Endothelial cell (in vitro differentiated cells): ENCODE data around the gene RAB31. TPM values are rescaled to one million over a fixed set of nuclear protein-coding genes. Genes with fewer than 3 reads are reported as not detected.

Experiments used
- DNase-seq: peaks from one replicate; pipeline ENCODE4 v3.0.0; 2021; ENCODE audit warnings: low spot score
- H3K27ac Mint-ChIP-seq: one replicate; pipeline ENCODE4 v1.8.0; 2021; ENCODE audit warnings: mixed read lengths, inconsistent platforms; ENCODE audit not compliant: unreplicated experiment
- H3K27me3 Mint-ChIP-seq: one replicate; pipeline ENCODE4 v1.8.0; 2021; ENCODE audit warnings: mild to moderate bottlenecking, moderate library complexity, mixed read lengths, inconsistent platforms; ENCODE audit not compliant: unreplicated experiment
- H3K36me3 Mint-ChIP-seq: one replicate; pipeline ENCODE4 v1.8.0; 2021; ENCODE audit warnings: mild to moderate bottlenecking, low read depth, mixed read lengths, inconsistent platforms; ENCODE audit not compliant: unreplicated experiment
- H3K4me1 Mint-ChIP-seq: one replicate; pipeline ENCODE4 v1.8.0; 2021; ENCODE audit warnings: mild to moderate bottlenecking, mixed read lengths, inconsistent platforms; ENCODE audit not compliant: unreplicated experiment
- H3K4me3 Mint-ChIP-seq: one replicate; pipeline ENCODE4 v1.8.0; 2021; ENCODE audit warnings: mild to moderate bottlenecking, mixed read lengths, inconsistent platforms; ENCODE audit not compliant: unreplicated experiment
- H3K9me3 Mint-ChIP-seq: one replicate; pipeline ENCODE4 v1.8.0; 2021; ENCODE audit warnings: mixed read lengths, inconsistent platforms; ENCODE audit not compliant: unreplicated experiment
- total RNA-seq: library from RNA; stranded (reverse); fragmentation: NEBNext Ultra II Directional; extraction: Animal tissue kit (Norgen Biotek cat#: 25700); gene quantifications from one replicate; pipeline ENCODE4 v1.2.1, GENCODE V29; 2021; ENCODE audit not compliant: unreplicated experiment
- TF ChIP-seq, protein P1 (sequence below): fragments of 200-600 bp; sonication (generic); IDR thresholded peaks from one replicate; pipeline ENCODE4 v1.5.0; 2021; ENCODE audit warnings: antibody characterized with exemption; ENCODE audit not compliant: unreplicated experiment

RAB31 gene
- total RNA-seq, 1 donor from 2014 or later, result 88.8 TPM

GRCh38 chr18:9694174-9694573 lies 13.9 kb upstream of the RAB31 start:
- Mint-ChIP-seq H3K4me1 (peaks cover 8% of the 10 kb centered on the region), H3K27ac (no peak overlapping the region), H3K4me3 (no peak overlapping the region), H3K9me3 (no peaks in the 10 kb centered on the region), H3K36me3 (no peaks in the 10 kb centered on the region), H3K27me3 (peaks cover 3% of the 10 kb centered on the region)
- TF ChIP-seq, protein P1, sequence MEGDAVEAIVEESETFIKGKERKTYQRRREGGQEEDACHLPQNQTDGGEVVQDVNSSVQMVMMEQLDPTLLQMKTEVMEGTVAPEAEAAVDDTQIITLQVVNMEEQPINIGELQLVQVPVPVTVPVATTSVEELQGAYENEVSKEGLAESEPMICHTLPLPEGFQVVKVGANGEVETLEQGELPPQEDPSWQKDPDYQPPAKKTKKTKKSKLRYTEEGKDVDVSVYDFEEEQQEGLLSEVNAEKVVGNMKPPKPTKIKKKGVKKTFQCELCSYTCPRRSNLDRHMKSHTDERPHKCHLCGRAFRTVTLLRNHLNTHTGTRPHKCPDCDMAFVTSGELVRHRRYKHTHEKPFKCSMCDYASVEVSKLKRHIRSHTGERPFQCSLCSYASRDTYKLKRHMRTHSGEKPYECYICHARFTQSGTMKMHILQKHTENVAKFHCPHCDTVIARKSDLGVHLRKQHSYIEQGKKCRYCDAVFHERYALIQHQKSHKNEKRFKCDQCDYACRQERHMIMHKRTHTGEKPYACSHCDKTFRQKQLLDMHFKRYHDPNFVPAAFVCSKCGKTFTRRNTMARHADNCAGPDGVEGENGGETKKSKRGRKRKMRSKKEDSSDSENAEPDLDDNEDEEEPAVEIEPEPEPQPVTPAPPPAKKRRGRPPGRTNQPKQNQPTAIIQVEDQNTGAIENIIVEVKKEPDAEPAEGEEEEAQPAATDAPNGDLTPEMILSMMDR, result no peak
- DNase-seq, result no peak

GRCh38 chr18:9694952-9695495 lies 13.1 kb upstream of the RAB31 start:
- H3K27me3 Mint-ChIP-seq, result peaks cover 3% of the 10 kb centered on the region
- TF ChIP-seq, protein P1, result no peak

GRCh38 chr18:9695605-9696004 lies 12.5 kb upstream of the RAB31 start:
- TF ChIP-seq, protein P1, result no peak
- DNase-seq, result no peak
- Mint-ChIP-seq H3K27ac (no peak overlapping the region), H3K36me3 (no peaks in the 10 kb centered on the region), H3K27me3 (peaks cover 3% of the 10 kb centered on the region), H3K9me3 (no peaks in the 10 kb centered on the region), H3K4me1 (peaks cover 14% of the 10 kb centered on the region), H3K4me3 (no peak overlapping the region)

More at GRCh38 chr18:9694952-9695495, 13.1 kb upstream of the RAB31 start:
- Mint-ChIP-seq H3K27ac (no peak overlapping the region), H3K4me1 (peaks cover 10% of the 10 kb centered on the region), H3K36me3 (no peaks in the 10 kb centered on the region), H3K4me3 (no peak overlapping the region), H3K9me3 (no peaks in the 10 kb centered on the region)
- DNase-seq, result no peak

- Mint-ChIP-seq H3K4me3 (no peak overlapping the region), H3K27ac (no peak overlapping the region), H3K9me3 (no peaks in the 10 kb centered on the region), H3K36me3 (no peaks in the 10 kb centered on the region), H3K27me3 (peaks cover 3% of the 10 kb centered on the region), H3K4me1 (peaks cover 14% of the 10 kb centered on the region)
- no peak for DNase-seq
- TF ChIP-seq, protein P1, result no peak
These were observed 12.0 kb upstream of the RAB31 start for GRCh38 chr18:9696112-9696511.

DNA sequence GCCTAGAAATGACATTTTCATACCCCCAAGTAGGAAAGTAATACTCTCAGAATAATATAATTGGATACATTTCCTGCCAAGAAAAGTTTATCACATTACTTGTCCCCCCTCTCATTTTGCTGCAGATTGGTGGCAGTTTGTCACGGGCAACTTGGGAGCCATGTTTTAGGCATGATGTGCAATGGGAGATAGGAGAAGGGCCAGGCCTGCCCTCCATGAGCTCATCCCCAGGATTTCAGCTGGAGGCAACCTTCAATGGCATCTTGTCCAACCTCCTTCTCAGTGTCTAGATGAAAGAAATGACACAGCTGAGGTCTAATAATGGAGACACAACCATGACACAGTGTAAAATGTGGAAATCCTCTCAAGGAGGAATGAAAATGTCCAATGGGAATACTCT lies 11.4 kb upstream of the RAB31 start:
- Mint-ChIP-seq H3K4me3 (no peak overlapping the region), H3K4me1 (peaks cover 16% of the 10 kb centered on the region), H3K27ac (no peak overlapping the region), H3K36me3 (no peaks in the 10 kb centered on the region), H3K27me3 (peaks cover 3% of the 10 kb centered on the region), H3K9me3 (no peaks in the 10 kb centered on the region)
- TF ChIP-seq, protein P1, result no peak
- no peak for DNase-seq
